A549 (cell line): ENCODE measurements around the gene FRMD4A.

Experiments used
- CEBPB ChIP-seq, 2 experiments: fragments of >200 bp in 1 of 2; sonication (Bioruptor Twin) in 1 of 2; formaldehyde crosslinking in 1 of 2; IDR thresholded peaks; 2 replicates each; pipeline ENCODE4 v1.6.1; 2012 to 2016
- CHD4 ChIP-seq: fragments of 200-600 bp; sonication (generic); IDR thresholded peaks from 2 replicates; pipeline ENCODE4 v1.6.1; 2016; ENCODE audit warnings: antibody characterized with exemption, mild to moderate bottlenecking, borderline replicate concordance
- JUNB ChIP-seq: fragments of >200 bp; sonication (Bioruptor Twin); formaldehyde crosslinking; IDR thresholded peaks from 2 replicates; pipeline ENCODE4 v1.6.1; 2016
- KDM1A ChIP-seq: fragments of 200-600 bp; sonication (generic); IDR thresholded peaks from 2 replicates; pipeline ENCODE4 v1.6.1; 2016; ENCODE audit warnings: low read depth, mild to moderate bottlenecking
- POLR2A ChIP-seq: IDR thresholded peaks from 2 replicates; pipeline ENCODE4 v1.6.1; 2012; ENCODE audit warnings: mild to moderate bottlenecking, low read length
- TP53 ChIP-seq: fragments of 250-450 bp; sonication (Bioruptor Pico); IDR thresholded peaks from 2 replicates; pipeline ENCODE4 v1.5.0; 2021; ENCODE audit warnings: mild to moderate bottlenecking, moderate library complexity
- TF ChIP-seq, protein P1 (sequence below): fragments of >200 bp; sonication (Bioruptor Twin); formaldehyde crosslinking; IDR thresholded peaks from 3 replicates; pipeline ENCODE4 v1.5.1; 2016
- TF ChIP-seq, protein P2 (sequence below): IDR thresholded peaks from 2 replicates; pipeline ENCODE4 v1.6.1; 2012
- TF ChIP-seq, protein P3 (sequence below): fragments of 450-650 bp; IDR thresholded peaks from 2 replicates; pipeline ENCODE4 v1.6.1; 2014; ENCODE audit warnings: antibody characterized with exemption
- TF ChIP-seq, protein P4 (sequence below): fragments of 150-350 bp; IDR thresholded peaks from 2 replicates; pipeline ENCODE4 v1.6.1; 2014; ENCODE audit warnings: low read depth, mild to moderate bottlenecking, low read length

DNA sequence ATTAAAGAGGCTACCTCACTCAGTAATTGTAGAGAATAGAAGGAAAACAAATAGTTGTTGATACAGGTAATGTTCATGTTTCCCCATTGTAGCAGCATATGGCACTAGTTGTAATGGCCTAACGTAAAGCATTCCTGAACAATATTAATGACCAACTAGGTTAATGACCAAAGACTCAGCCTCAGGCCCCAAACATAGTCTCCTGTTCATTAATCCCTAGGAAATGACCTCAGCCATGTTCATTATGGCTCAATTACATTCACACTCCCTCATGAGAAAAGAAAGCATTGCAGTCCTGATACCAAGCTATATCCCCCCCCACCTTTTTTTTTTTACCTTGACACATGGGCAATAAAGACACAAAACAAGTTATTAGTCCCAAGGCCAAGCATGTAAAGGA is 12.7 kb downstream of the FRMD4A start:
- TF ChIP-seq, protein P1, sequence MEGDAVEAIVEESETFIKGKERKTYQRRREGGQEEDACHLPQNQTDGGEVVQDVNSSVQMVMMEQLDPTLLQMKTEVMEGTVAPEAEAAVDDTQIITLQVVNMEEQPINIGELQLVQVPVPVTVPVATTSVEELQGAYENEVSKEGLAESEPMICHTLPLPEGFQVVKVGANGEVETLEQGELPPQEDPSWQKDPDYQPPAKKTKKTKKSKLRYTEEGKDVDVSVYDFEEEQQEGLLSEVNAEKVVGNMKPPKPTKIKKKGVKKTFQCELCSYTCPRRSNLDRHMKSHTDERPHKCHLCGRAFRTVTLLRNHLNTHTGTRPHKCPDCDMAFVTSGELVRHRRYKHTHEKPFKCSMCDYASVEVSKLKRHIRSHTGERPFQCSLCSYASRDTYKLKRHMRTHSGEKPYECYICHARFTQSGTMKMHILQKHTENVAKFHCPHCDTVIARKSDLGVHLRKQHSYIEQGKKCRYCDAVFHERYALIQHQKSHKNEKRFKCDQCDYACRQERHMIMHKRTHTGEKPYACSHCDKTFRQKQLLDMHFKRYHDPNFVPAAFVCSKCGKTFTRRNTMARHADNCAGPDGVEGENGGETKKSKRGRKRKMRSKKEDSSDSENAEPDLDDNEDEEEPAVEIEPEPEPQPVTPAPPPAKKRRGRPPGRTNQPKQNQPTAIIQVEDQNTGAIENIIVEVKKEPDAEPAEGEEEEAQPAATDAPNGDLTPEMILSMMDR = no peak
- TF ChIP-seq CEBPB (IDR thresholded peaks at IDR 0.05) (no peak), CHD4 (no peak), POLR2A (no peak), TP53 (CRISPR knock-in tag) (no peak), JUNB (no peak), KDM1A (no peak)
- TF ChIP-seq, protein P2, sequence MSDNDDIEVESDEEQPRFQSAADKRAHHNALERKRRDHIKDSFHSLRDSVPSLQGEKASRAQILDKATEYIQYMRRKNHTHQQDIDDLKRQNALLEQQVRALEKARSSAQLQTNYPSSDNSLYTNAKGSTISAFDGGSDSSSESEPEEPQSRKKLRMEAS = no peak
- TF ChIP-seq, protein P3, sequence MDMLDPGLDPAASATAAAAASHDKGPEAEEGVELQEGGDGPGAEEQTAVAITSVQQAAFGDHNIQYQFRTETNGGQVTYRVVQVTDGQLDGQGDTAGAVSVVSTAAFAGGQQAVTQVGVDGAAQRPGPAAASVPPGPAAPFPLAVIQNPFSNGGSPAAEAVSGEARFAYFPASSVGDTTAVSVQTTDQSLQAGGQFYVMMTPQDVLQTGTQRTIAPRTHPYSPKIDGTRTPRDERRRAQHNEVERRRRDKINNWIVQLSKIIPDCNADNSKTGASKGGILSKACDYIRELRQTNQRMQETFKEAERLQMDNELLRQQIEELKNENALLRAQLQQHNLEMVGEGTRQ = no peak
- TF ChIP-seq, protein P4, sequence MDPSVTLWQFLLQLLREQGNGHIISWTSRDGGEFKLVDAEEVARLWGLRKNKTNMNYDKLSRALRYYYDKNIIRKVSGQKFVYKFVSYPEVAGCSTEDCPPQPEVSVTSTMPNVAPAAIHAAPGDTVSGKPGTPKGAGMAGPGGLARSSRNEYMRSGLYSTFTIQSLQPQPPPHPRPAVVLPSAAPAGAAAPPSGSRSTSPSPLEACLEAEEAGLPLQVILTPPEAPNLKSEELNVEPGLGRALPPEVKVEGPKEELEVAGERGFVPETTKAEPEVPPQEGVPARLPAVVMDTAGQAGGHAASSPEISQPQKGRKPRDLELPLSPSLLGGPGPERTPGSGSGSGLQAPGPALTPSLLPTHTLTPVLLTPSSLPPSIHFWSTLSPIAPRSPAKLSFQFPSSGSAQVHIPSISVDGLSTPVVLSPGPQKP = no peak
